AG08396 (cell line): ENCODE data around the gene SIGLEC11.

Source experiments
- DNase-seq: peaks from one replicate; pipeline ENCODE4 v3.0.0; 2012; ENCODE audit warnings: low spot score, mixed read lengths

SIGLEC11 gene

DNA sequence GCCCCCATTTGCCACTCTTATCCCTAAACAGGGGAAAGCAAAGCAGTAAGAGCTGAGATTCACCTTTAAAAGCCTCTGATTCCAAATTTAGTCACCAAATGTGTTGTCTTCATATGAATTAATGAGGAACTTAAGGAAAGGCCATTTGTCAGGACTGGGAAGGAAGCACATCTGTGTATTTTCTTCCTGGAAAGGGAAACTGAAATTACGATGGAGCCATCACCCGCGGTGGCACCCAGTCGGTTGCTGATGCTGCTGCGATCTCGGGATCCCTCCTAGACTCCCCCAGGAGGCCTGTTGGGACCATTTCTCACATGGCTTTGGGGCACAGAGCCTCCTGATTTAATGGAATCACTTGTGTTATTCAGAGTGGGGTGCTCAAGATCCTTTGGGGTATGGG, 56.8 kb downstream of the SIGLEC11 start:
- DNase-seq: no peak
